ENCODE results near the gene TPST1.
"Not testable (repeated sequence)": the region's sequence is repeated elsewhere in the genome, so short reads cannot be mapped to it uniquely, and the experiment has no call there.

TPST1 gene

DNA sequence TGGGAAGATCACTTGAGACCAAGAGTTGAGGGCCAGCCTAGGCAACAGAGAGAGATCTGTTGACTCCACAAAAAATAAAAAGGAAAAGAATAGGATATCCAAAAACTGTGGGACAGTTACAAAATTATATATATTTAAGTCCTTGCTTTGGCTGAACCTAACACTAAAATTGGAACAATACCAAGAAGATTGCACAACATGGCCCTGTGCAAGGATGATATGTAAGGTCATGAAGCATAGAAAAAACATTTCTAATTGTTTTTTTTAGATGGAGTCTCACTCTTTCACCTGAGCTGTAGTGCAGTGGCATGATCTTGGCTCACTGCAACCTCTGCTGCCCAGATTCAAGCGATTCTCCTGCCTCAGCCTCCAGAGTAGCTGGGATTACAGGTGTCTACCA, 139.0 kb downstream of the TPST1 start:
- DNase-seq: no peak

DNA sequence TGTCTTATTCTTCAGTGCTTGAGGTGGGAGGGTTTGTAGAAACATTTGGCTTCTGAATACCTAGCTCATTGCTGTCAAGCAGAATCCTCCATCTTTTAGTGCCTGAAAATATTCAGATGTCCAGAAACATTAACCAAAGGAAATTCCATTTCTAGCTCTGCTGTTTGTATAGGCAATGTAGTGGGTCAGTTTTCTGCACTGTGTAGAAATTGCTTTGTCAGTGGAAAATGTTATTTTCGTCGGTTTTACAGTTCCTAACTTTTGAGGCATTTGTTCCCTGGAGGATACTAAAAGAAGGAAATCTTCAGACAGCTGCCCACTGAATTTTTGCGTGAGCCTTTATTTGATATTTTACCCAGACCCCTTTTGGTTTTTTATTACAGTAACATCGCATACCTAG, 143.4 kb downstream of the TPST1 start:
- no peak for DNase-seq

DNA sequence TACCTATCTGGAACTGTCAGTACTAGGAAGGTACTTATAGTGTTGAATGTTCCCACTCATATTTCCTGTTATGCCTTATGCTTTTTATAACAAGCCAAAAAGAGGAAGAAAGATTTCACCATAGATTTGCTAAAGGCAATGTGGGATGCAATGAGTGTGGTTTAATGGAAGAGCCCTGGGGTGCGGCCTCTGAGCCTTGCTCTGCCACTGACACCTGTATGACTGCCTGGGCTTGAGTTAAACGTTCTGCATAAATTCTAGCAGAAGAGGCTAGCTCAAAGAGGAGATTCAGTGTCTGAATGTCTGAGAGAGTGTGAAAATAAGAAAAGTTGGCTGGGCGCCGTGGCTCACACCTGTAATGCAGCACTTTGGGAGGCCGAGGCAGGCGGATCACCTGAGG, 143.8 kb downstream of the TPST1 start:
- DNase-seq: no peak

DNA sequence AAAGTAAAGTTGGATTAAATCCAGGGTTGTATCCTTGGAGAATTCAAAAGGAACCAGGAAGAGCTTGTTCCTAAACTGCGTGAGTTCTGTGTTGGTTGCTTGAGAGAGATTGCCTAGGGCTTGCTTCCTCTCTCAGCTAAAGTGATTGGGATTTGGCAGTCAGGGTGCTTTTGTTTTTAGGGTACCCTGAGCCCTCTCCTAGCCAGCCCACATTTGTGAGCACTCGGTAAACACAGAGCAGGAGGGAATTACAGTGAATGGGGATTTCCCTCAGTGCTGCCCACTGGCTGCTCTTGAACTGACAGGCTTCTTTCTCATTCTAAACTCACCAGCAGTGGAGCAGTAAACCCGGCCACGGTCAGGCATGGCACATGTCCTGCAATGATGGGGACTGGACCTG, 146.9 kb downstream of the TPST1 start:
- no peak for DNase-seq

DNA sequence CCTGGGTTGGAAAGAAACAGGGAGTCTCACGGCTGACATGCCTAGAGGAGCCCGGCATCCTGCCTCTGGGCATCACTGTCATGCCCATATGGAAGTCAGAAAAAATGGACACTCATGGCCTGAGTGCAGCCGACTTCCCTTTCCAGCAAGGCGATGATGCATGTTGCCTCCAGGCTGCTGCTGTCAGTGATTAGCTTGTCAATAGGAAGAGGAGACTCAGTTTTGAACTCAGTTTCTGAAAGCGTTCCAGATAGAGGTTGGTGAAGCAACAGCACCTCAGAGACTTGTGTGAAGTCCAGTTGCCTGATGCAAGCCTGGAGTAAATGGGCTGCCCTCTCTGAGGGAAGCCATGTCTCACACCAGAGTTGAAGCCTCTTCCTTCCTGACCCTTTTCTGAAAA, 148.4 kb downstream of the TPST1 start:
- no peak for DNase-seq

DNA sequence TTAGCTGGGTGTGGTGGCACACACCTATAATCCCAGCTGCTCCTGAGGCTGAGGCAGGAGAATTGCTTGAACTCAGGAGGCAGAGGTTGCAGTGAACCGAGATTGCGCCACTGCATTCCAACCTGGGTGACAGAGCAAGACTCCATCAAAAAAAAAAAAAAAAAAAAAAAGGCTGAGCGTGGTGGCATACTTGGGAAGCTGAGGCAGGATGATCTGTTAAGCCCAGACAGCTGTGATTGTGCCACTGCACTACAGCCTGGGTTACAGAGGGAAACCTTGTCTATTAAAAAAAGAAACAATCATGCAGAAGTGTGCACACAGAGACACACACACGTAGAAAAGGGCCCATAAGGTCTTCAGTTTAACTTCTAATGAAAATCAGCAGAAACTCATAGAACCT, 150.6 kb downstream of the TPST1 start:
- DNase-seq: no peak

DNA sequence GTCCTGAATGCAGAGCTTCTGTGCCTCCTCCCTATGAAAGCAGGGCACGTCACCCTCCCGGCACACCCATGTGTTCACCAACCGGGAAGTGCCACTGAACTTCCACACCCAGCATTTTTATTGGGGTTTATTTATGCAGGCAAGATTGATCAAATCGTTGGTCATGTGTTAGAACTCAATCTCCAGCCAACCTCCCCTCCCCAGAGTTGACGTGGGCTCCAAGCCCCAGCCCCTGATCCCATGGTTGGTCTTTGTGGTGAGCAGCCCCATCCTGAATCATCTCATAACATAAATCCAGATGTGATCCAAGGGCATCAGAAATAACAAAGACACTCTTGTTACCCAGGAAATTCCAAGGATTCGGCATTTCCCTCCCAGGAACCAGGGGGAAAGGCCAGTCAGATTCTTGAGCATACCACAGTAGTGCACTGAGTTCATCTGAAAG, 151.2 kb downstream of the TPST1 start:
- DNase-seq: no peak

DNA sequence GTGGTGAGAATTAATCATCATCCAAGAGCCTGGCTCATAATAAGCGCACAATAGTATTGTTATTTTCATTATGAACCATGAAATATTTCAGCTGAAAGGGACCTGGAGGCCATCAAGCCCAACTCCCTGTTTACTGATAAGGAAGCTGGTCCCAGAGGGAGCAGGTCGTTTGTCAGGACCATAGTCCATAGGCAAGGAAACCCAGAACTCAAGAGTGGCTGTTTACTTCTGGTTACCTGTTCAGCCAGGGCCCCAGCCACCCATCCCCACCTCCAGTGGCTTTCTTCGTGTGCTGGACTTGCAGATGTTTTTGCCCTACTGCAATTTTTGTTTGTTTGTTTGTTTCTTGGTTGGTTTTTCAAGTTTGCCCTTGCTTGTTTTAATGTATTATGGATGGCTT, 152.0 kb downstream of the TPST1 start:
- no peak for DNase-seq

DNA sequence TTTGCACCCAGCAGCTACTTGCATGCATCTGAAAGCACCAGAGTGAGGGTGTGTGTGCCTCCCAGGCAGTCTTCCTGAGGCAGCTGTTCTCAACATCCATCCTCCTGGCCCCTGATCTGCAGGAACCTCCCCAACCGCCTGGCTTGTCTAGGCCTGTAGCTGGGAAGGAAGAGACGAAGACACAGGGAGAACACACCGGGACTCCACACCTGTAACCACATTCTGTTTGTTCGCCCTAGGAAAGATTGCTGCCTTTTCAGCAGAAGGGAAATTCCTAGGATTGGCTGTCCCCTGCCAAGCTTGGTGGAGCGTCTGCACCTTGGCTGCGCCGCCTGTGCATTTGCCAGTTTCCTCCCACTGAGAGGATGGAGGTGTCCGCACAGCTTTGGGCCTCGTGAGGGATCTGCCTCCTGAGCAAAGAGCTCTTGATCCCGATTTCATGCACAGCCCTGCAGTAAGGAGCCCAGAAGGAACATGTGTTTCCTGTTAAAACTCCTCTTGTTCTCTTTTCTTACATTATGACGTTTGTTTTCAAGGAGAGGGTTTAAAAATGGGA, 154.6 kb downstream of the TPST1 start:
- no peak for DNase-seq

DNA sequence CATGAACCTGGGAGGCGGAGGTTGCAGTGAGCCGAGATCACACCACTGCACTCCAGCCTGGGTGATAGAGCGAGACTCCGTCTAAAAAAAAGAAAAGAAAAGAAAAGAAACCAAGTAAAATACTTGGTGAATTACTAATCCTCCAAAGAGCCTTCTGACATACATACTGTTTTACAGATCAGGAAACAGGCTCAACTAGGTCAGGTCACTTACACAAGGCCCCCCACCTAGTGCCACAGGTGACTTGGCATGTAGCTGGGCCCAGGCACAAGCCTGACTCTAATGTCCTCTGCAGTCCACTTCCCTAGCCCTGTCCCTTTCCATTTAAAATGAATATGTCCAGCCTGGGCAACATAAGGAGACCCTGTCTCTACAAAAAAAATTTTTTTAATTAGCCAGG, 157.0 kb downstream of the TPST1 start:
- no peak for DNase-seq

DNA sequence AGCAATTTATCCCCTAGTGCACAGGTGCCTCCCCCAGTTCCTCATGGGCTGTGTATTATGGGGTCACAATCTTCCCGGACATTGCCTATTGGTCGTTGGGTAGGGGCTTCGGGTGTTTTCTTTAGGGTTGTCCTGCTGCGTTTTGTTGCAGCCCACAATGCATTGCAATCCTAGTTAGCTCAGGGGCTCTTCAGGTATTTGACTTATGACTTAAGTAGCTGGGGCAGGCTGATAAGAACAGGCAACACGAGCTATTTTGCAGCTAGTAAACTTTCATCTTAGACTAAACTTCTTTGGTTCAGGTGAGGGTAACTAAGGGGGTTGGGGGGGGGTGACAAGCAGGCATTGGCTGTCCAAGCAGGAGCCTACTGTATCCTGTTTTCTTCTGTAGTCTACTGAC, 158.5 kb downstream of the TPST1 start:
- no peak for DNase-seq

DNA sequence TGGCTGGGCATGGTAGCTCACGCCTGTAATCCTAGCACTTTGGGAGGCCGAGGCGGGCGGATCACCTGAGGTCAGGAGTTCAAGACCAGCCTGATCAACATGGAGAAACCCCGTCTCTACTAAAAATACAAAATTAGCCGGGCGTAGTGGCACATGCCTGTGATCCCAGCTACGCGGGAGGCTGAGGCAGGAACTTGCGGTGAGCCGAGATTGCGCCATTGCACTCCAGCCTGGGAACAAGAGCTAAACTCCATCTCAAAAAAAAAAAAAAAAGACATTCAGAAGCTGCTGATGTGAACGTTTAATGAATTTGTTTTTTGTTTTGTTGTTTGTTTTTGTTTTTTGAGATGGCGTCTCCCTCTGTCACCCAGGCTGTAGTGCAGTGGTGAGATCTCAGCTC, 159.9 kb downstream of the TPST1 start:
- DNase-seq: not testable (repeated sequence)

DNA sequence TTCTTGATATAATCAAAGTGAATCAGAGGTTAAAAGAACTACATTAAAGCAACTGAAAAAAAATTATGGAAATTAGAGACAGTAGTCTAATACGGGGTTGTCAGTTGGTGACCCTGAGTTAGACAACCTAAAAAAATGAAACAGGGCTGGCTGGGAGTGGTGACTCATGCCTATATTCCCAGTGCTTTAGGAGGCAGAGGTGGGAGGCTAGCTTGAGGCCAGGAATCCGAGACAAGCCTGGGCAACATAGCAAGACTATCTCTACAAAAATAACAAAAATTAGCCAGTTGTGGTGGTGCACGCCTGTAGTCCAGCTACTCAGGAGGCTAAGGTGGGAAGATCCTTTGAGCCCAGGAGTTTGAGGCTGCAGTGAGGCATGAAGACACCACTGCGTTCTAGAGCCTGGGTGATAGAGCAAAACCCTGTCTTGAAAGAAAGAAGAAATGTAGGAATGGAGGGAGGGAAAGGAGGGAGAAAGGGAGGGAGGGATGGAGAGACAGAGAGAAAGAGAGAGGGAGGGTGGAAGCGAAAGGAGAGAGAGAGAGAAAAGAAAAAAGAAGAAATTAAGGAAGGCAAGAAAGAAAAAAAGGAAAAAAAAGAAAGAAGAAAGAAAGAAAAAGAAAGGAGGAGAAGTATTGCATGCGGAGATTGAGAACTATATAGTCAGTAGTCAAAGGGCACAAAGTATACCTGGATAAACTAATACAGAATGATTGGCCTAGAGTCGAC, 166.1 kb downstream of the TPST1 start:
- no peak for DNase-seq

DNA sequence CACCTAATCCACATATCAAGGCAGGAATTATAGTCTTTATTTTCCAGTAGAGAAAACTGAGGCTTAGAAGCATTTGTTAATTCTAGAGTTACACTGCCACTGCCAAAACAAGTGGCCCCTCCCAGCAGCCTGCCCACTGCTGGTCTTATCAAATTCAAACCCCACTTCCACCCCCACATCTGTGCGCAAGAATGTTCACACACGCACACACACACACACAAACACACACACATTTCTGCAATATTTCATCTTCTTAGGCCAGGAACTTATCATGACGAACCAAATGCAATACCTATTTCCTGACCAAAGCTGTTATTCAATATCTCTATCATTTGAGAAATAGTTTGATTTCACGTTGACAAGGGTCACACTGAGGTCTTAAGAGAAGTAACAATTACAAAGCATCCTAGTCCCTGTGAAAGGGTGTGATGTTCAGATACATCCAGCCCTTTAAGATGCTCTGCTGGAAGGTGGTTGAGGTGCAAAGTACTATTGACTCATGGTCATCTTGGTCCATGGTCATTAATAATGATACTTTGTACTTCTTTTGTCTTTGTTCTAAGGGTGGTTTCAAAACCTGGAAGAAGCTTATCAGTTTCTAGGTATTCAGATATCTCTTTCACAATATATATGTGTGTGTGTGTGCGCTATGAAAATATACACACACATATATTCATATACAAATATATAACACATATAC, 169.2 kb downstream of the TPST1 start:
- DNase-seq: not testable (repeated sequence)

DNA sequence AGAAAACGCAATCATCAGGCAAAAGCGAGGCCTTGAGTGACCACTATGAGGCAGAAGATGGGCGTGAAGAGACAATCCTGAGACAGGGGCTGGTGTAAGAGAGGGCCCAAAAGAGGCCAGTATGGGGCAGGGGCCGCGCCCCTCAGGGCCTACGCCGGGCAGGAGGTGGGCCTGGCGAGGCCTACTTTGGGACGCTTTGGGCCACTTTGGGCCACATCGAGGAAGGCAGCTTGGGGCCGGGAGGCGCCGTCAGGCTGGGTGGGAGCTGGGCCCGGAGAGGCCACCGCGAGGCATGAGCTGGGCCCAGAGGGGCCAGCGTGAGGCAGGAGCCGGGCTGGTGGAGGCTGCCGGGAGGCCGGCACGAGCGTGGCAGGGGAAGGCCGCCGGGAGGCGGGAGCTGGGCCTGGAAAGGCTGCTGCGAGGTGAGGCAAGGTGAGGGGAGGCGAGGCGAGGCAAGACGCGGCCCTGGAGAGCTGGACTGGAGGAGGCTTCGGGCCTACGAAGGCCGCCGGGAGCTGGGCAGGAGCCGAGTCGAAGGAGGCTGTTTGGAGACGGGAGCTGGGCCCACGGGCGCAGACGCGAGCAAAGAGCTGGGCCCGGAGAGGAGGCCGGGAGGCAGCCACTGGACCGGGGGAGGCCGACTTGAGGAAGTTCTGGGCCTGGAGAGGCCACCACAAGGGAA, 171.3 kb downstream of the TPST1 start:
- DNase-seq: no peak

DNA sequence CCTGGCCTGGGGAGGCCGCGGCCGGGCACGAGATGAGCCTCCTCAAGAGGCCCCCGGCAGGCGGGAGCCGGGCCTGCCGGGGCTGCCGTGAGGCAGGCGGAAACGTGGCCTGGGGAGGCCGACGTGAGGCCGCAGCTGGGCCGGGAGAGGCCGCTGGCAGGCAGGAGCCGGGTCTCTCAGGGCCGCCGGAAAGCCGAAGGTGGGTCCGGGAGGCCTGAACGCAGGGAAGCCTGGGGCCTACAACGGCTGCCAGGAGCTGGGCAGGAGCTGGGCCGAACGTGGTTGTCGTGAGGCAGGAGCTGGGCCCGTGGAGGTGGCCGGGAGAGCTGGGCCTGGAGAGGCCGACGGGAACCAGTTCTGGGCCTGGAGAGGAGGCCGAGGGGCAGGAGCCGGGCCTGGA, 171.9 kb downstream of the TPST1 start:
- no peak for DNase-seq

DNA sequence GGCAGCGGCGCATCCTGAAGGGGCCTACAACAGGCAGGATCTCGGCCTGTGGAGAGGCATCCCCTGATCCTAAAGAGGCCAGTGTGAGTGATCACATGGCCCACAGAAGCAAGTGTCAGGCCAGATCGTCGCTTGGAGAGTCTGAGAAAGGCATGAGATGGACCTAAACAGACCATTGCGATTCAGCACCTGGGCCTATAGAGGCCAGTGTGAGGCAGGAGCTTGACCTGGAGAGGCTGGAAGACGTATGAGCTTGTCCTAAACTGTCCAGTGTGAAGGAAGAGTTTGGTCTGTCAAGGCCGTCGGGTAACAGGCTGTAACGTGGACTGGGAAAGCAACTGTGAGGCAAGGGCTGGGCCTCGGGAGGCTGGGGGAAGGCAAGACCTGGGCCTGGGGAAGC, 172.6 kb downstream of the TPST1 start:
- no peak for DNase-seq

DNA sequence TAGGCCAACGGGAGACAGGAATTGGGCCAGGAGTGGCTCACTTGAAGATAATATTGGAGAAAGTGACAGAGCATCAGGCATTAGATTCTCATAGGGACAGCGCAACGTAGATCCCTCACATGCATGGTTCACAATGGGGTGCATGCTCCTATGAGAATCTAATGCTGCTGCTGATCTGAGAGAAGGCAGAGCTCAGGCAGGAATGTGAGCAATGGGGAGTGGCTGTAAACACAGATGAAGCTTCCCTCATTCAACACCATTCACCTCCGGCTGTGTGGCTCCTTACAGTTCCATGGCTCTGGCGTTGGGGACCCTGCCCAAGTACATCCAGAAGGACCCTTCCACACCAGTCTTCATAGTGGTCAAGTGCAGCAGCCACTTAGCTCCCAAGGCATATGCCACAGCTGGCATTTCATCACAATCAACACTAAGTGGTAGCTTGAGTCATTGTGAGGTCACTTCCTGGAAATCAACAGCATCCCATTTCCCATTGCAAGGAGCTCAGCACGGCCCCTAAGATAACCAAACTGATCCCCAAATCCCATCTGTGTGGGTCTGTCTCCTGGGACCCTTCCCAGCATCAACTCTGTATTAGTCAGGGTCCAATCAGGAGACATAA, 174.5 kb downstream of the TPST1 start:
- no peak for DNase-seq

DNA sequence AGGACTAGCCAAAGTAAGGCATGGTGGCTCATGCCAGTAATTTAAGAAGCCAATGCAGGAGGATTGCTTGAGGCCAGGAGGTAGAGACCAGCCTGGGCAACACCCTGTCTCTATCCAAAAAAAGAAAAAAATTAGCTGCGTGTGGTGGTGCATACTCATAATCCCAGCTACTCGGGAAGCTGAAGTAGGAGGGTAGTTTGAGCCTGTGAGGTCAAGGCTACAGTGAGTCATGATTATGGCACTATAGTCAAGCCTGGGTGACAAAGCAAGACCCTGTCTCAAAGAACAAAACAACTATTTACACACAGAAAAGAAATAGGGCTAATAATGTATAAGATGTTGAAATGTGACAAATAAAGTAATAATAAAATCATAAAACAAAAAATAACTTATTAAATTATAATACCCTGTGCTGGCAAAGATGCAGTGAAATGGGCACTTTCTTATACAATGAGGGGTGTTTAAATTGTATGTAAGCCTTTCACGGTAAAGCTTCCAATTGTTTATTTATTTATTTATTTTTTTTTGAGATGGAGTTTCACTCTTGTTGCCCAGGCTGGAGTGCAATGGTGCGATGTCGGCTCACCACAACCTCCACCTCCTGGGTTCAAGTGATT, 175.2 kb downstream of the TPST1 start:
- no peak for DNase-seq

DNA sequence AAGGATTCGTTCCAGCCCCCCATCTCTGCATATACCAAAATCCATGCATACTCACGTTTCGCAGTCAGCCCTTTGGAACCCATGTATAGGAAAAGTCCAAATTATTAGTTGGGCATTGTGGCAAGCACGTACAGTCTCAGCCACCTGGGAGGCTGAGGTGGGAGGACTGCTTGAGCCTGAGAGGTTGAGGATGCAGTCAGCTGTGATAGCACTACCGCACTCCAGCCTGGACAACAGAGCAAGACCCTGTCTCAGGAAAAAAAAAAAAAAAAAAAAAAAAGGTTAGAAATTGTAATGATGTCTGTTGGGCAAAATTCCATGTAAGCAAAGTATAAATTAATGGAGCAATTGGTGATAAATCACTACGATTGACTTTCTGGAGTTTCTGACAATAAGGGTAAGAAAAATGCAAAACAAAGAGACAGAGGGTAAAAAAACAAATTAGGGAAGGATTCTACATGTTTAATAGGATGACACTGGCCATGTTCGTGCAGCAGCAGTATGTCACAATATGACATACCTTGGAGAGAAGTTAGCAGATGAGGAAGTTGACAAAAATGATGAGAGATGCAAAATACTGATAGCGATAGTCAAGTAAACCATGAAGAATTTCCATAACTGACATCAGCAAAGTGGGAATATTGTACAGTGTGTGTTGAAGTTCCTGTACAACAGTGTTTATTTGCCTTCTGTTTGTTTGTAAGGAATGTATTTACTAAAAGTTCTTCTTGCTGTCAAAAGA, 177.2 kb downstream of the TPST1 start:
- DNase-seq: not testable (repeated sequence)

DNA sequence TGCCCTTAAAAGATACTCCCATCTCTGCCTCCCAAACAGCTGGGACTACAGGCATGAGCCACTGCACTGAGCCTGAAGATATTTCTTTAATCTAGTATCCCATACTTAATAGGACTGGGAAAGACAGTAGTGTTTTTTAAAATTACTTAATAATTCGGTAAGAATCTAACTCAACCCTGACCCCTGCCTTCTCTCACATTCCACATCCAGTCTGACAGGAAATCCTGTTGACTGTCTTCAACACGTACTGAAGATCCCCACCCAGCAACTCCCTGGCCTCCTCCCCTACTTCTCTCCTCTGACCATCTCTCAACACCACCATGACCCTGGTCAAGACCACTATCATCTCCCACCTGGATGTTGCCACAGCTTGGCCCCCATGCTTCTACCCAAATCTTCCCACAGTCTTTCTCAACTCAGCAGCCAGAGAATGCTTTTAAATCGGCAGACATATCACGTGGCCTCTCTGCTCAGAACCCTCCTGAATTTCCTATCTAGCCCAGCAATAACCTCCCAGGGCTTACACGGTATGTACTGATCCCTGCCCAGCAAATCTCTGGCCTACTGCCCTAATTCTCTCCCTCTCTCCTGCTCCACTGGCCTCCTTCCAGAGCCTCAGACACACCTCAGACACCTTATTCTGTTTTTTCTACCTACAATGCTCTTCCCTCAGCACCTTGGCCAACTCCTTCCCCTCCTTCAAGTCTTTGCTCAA, 180.2 kb downstream of the TPST1 start:
- DNase-seq: not testable (repeated sequence)

Measured in DMS153 (cell line).